PC-9 (cell line): ENCODE results near the gene EML5. TPM values are rescaled to one million over a fixed set of nuclear protein-coding genes. Genes with fewer than 3 reads are reported as not detected.

Source experiments
- BruUV-seq: library from RNA; stranded (reverse); fragments of 400-500 nt; replicated peaks from 2 replicates; lab custom pipeline; 2021; lab: Mats Ljungman, UMichigan
- CTCF ChIA-PET: fragments of 300-600 bp; sonication (Branson Sonifier 250); formaldehyde crosslinking; loops from one replicate; lab custom pipeline; 2022; ENCODE audit warnings: antibody characterized with exemption; lab: Charles Lee
- POLR2A ChIA-PET: fragments of 300-600 bp; sonication (Branson Sonifier 250); formaldehyde crosslinking; loops from one replicate; lab custom pipeline; 2022; ENCODE audit warnings: antibody characterized with exemption; ENCODE audit not compliant: unreplicated experiment; lab: Charles Lee
- DNase-seq, 2 experiments: peaks; one replicate each; pipeline versions ENCODE4 v3.0.0 to v3.0.0-alpha.2; 2015 to 2022; ENCODE audit warnings: mixed read lengths in 1 of 2
- H2AFZ ChIP-seq: fragments of 200-600 bp; sonication (generic); 2 replicates; pipeline ENCODE4 v1.8.1; 2017; ENCODE audit warnings: antibody characterized with exemption
- H3F3A ChIP-seq: fragments of 200-600 bp; sonication (generic); 2 replicates; pipeline ENCODE4 v1.8.1; 2017; ENCODE audit warnings: antibody characterized with exemption, mild to moderate bottlenecking, low read depth; ENCODE audit not compliant: insufficient read depth
- H3K27ac ChIP-seq: fragments of 200-600 bp; sonication (generic); 2 replicates; pipeline ENCODE4 v1.6.1; 2016; ENCODE audit warnings: mixed run types
- H3K27me3 ChIP-seq: fragments of 200-600 bp; sonication (generic); 2 replicates; pipeline ENCODE4 v1.6.1; 2016; ENCODE audit warnings: low read depth, mixed run types; ENCODE audit not compliant: insufficient read depth
- H3K36me3 ChIP-seq: fragments of 200-600 bp; sonication (generic); 2 replicates; pipeline ENCODE4 v1.6.1; 2016; ENCODE audit warnings: low read depth, mixed run types
- H3K4me1 ChIP-seq: fragments of 200-600 bp; sonication (generic); replicated peaks from 2 replicates; pipeline ENCODE4 v1.6.1; 2016; ENCODE audit warnings: mixed run types; ENCODE audit not compliant: insufficient read depth
- H3K4me2 ChIP-seq: fragments of 200-600 bp; sonication (generic); 2 replicates; pipeline ENCODE4 v1.6.1; 2017; ENCODE audit warnings: mixed run types
- H3K4me3 ChIP-seq: fragments of 200-600 bp; sonication (generic); 2 replicates; pipeline ENCODE4 v1.6.1; 2016; ENCODE audit warnings: mixed run types
- H3K79me2 ChIP-seq: fragments of 200-600 bp; sonication (generic); 2 replicates; pipeline ENCODE4 v1.6.1; 2017; ENCODE audit warnings: low read depth, mixed run types
- H3K9me2 ChIP-seq: fragments of 200-600 bp; sonication (generic); 2 replicates; pipeline ENCODE4 v1.8.1; 2017; ENCODE audit warnings: mild to moderate bottlenecking; ENCODE audit not compliant: insufficient read depth
- H3K9me3 ChIP-seq: fragments of 200-600 bp; sonication (generic); 2 replicates; pipeline ENCODE4 v1.8.1; 2016; ENCODE audit warnings: low read depth; ENCODE audit not compliant: insufficient read depth
- H4K20me1 ChIP-seq: fragments of 200-600 bp; sonication (generic); 2 replicates; pipeline ENCODE4 v1.8.1; 2017; ENCODE audit not compliant: insufficient read depth
- CTCF ChIP-seq: fragments of 200-600 bp; sonication (generic); conservative IDR thresholded peaks from 2 replicates; pipeline ENCODE4 v1.6.1; 2017; ENCODE audit warnings: mixed run types, antibody characterized with exemption, mild to moderate bottlenecking, moderate library complexity
- EZH2 ChIP-seq: fragments of 200-600 bp; sonication (generic); IDR thresholded peaks from 2 replicates; pipeline ENCODE4 v1.8.0; 2017; ENCODE audit warnings: antibody characterized with exemption, low read depth
- intact Hi-C: fragments of 100-400 bp; cut with micrococcal nuclease; formaldehyde crosslinking; loops from one replicate; pipeline ENCODE4 v1.10.0; 2022; ENCODE audit not compliant: unreplicated experiment
- total RNA-seq: library from RNA; stranded (reverse); gene quantifications from 2 replicates; pipeline ENCODE4 v1.2.3, GENCODE V29; 2021

Gene EML5
- total RNA-seq, 1 experiment from 2014 or later: 0.46 TPM

- H3K9me2 ChIP-seq: no peaks in the 10 kb centered on the region
- no peak overlapping the region for H3K4me2 ChIP-seq
- no peaks in the 10 kb centered on the region for H3K27me3 ChIP-seq
- H3K4me1 ChIP-seq: no peaks in the 10 kb centered on the region
- CTCF ChIA-PET: no interaction called here
- no peaks in the 10 kb centered on the region for H3K36me3 ChIP-seq
- TF ChIP-seq CTCF (no peak), EZH2 (no peak)
- intact Hi-C loops: no loop called here
- H2AFZ ChIP-seq: no peak overlapping the region
- no peaks in the 10 kb centered on the region for H3F3A ChIP-seq
- no peak overlapping the region for H3K27ac ChIP-seq
- no peak for DNase-seq
- H3K9me3 ChIP-seq: no peaks in the 10 kb centered on the region
- H3K79me2 ChIP-seq: no peaks in the 10 kb centered on the region
- no peak overlapping the region for H3K4me3 ChIP-seq
- BruUV-seq: no TSS peak
- no peaks in the 10 kb centered on the region for H4K20me1 ChIP-seq
- POLR2A ChIA-PET: no interaction called here
These were observed 204.7 kb downstream of the EML5 start for GRCh38 chr14:88588081-88588480.

- TF ChIP-seq EZH2 (no peak), CTCF (no peak)
- Histone ChIP-seq H3K9me2 (no peaks in the 10 kb centered on the region), H2AFZ (no peak overlapping the region), H3K27ac (no peak overlapping the region), H3K4me3 (no peak overlapping the region), H3F3A (no peaks in the 10 kb centered on the region), H3K4me2 (no peak overlapping the region), H4K20me1 (no peaks in the 10 kb centered on the region), H3K79me2 (no peaks in the 10 kb centered on the region), H3K9me3 (no peaks in the 10 kb centered on the region), H3K27me3 (no peaks in the 10 kb centered on the region), H3K4me1 (no peaks in the 10 kb centered on the region), H3K36me3 (no peaks in the 10 kb centered on the region)
- no TSS peak for BruUV-seq
- ChIA-PET CTCF (interaction anchor here (0.6 kb wide), 1 partner anchor 34 kb away, joined by 3 read pairs; no protein-coding TSS in a partner anchor), POLR2A (no interaction called here)
- intact Hi-C loops: no loop called here
- DNase-seq: no peak
These were observed 208.3 kb downstream of the EML5 start for GRCh38 chr14:88584451-88584850.

GRCh38 chr14:88576222-88576621 is 216.5 kb downstream of the EML5 start:
- Histone ChIP-seq H3K4me1 (no peaks in the 10 kb centered on the region), H3K9me3 (no peaks in the 10 kb centered on the region), H3F3A (no peaks in the 10 kb centered on the region), H4K20me1 (no peaks in the 10 kb centered on the region), H3K36me3 (peaks cover 7% of the 10 kb centered on the region; the same call in 1 of the 2 replicates), H3K27me3 (no peaks in the 10 kb centered on the region), H2AFZ (no peak overlapping the region), H3K4me3 (no peak overlapping the region), H3K4me2 (no peak overlapping the region), H3K9me2 (no peaks in the 10 kb centered on the region), H3K79me2 (no peaks in the 10 kb centered on the region), H3K27ac (no peak overlapping the region)
- POLR2A ChIA-PET: no interaction called here
- TF ChIP-seq CTCF (no peak), EZH2 (no peak)
- BruUV-seq: no TSS peak
- no peak for DNase-seq
- intact Hi-C loops: no loop called here
- CTCF ChIA-PET: no interaction called here
